Measurements from ENCODE around the gene CLCN3. TPM values are rescaled to one million over a fixed set of nuclear protein-coding genes. Genes with fewer than 3 reads are reported as not detected.

Gene CLCN3
- total RNA-seq, 1 donor from 2014 or later, result 13.8 TPM

DNA sequence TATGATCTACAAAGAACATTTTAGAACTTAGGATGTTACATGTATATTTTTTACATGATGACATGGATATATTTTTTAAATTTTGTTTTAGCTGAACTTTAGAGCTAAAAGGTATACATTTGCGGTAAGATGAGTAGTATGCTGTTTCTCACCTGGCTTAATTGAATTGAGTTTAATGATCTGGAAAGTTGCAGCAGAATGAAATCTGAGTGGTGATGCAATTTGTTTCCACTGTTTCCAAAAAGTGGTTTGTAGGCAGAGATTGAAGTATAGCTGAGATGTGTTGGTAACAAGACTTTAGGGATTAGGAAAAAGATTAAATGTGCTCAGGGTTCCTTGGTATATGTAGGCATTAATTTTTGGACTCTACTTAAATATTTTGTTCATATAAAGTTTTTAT is 69.3 kb downstream of the CLCN3 start:
- Histone ChIP-seq H3K4me3 (no peak overlapping the region), H3K36me3 (peaks cover 6 to 10% of the 10 kb centered on the region in 2 donors), H3K27ac (no peak overlapping the region), H3K4me1 (no peaks in the 10 kb centered on the region), H3K27me3 (no peaks in the 10 kb centered on the region), H3K9me3 (no peaks in the 10 kb centered on the region)
- TF ChIP-seq, protein P1, sequence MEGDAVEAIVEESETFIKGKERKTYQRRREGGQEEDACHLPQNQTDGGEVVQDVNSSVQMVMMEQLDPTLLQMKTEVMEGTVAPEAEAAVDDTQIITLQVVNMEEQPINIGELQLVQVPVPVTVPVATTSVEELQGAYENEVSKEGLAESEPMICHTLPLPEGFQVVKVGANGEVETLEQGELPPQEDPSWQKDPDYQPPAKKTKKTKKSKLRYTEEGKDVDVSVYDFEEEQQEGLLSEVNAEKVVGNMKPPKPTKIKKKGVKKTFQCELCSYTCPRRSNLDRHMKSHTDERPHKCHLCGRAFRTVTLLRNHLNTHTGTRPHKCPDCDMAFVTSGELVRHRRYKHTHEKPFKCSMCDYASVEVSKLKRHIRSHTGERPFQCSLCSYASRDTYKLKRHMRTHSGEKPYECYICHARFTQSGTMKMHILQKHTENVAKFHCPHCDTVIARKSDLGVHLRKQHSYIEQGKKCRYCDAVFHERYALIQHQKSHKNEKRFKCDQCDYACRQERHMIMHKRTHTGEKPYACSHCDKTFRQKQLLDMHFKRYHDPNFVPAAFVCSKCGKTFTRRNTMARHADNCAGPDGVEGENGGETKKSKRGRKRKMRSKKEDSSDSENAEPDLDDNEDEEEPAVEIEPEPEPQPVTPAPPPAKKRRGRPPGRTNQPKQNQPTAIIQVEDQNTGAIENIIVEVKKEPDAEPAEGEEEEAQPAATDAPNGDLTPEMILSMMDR (IDR thresholded peaks at IDR 0.05), result no peak
- DNase-seq (ENCODE audit: low spot score in 2 of 2), result no peak
- intact Hi-C loops (cut with DNase I), result no loop called here

- Histone ChIP-seq H3K4me1 (no peaks in the 10 kb centered on the region), H3K4me3 (no peak overlapping the region), H3K27me3 (no peaks in the 10 kb centered on the region), H3K27ac (no peak overlapping the region), H3K9me3 (no peaks in the 10 kb centered on the region), H3K36me3 (peaks cover 6 to 10% of the 10 kb centered on the region in 2 donors)
- TF ChIP-seq, protein P1 (IDR thresholded peaks at IDR 0.05), result no peak
- intact Hi-C loops (cut with DNase I), result no loop called here
- no peak for DNase-seq (ENCODE audit: low spot score in 2 of 2)
Measured at GRCh38 chr4:169690787-169691186, 70.4 kb downstream of the CLCN3 start.

- no peak for DNase-seq (ENCODE audit: low spot score in 2 of 2)
- intact Hi-C loops (cut with DNase I), result no loop called here
- Histone ChIP-seq H3K4me1 (no peaks in the 10 kb centered on the region), H3K27ac (no peak overlapping the region), H3K36me3 (peaks cover 15 to 26% of the 10 kb centered on the region in 2 donors), H3K4me3 (no peak overlapping the region), H3K9me3 (no peaks in the 10 kb centered on the region), H3K27me3 (no peaks in the 10 kb centered on the region)
- TF ChIP-seq, protein P1 (IDR thresholded peaks at IDR 0.05), result no peak
Measured at GRCh38 chr4:169698331-169698730, 78.0 kb downstream of the CLCN3 start.

DNA sequence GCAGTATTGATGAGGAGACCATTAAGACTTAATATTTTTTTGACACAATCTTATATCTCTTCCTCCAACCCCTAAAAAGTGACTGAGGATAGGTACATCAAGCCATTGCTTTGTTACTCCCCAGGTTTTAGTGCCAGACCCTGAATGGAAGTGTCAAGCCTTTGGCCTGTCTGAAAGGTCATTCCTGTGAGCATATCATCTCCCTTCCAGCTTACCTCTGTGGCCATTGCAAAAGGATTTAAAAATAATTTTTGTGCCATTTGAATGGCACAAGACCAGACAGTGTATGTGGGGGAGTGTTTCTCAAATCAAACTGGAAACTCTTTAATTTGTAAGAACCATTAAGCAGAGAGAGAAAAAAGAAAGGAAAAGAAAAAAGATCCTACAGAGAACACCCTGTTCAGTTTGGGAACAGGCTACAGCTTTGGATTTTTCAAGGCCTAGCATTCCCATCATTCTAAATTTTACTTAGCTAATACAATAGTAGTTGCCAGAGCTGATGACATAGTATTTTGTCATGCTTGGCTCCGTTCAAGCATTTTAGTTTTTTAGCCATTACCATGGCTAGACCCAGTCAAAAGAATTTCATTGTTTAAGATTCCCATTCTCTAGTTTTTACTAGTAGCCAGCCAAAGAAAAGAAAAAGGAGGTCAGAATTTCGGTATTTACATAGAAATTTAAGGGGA is 87.7 kb downstream of the CLCN3 start:
- TF ChIP-seq, protein P1 (IDR thresholded peaks at IDR 0.05), result no peak
- no peak overlapping the region for H3K4me3 ChIP-seq
- H3K9me3 ChIP-seq, result no peaks in the 10 kb centered on the region
- H3K36me3 ChIP-seq, result peaks cover 0 to 11% of the 10 kb centered on the region in 2 donors
- H3K27me3 ChIP-seq, result no peaks in the 10 kb centered on the region
- intact Hi-C loops (cut with DNase I), result loop anchor here (5.0 kb wide), 2 partner anchors 56 to 86 kb away; partner anchors contain the start of gene CLCN3
- peaks cover 0 to 4% of the 10 kb centered on the region in 2 donors for H3K4me1 ChIP-seq
- no peak for DNase-seq (ENCODE audit: low spot score in 2 of 2)
- H3K27ac ChIP-seq, result peak overlapping the region; percentile 41 to 62

- intact Hi-C loops (cut with DNase I), result no loop called here
- no peak overlapping the region for H3K4me3 ChIP-seq
- no peak overlapping the region for H3K27ac ChIP-seq
- TF ChIP-seq, protein P1 (IDR thresholded peaks at IDR 0.05), result no peak
- H3K4me1 ChIP-seq, result no peaks in the 10 kb centered on the region
- peaks cover 4 to 22% of the 10 kb centered on the region in 2 donors for H3K36me3 ChIP-seq
- no peaks in the 10 kb centered on the region for H3K27me3 ChIP-seq
- H3K9me3 ChIP-seq, result no peaks in the 10 kb centered on the region
- no peak for DNase-seq (ENCODE audit: low spot score in 2 of 2)
Measured at GRCh38 chr4:169715826-169716225, 95.4 kb downstream of the CLCN3 start.

Measured in ascending aorta (tissue), 2 donors.